GM19240 (cell line): ENCODE results near the gene CYB561A3.

Experiments
- DNase-seq: peaks from one replicate; pipeline ENCODE4 v3.0.0; 2011; ENCODE audit warnings: low spot score; ENCODE audit not compliant: insufficient read length

CYB561A3 gene

DNA sequence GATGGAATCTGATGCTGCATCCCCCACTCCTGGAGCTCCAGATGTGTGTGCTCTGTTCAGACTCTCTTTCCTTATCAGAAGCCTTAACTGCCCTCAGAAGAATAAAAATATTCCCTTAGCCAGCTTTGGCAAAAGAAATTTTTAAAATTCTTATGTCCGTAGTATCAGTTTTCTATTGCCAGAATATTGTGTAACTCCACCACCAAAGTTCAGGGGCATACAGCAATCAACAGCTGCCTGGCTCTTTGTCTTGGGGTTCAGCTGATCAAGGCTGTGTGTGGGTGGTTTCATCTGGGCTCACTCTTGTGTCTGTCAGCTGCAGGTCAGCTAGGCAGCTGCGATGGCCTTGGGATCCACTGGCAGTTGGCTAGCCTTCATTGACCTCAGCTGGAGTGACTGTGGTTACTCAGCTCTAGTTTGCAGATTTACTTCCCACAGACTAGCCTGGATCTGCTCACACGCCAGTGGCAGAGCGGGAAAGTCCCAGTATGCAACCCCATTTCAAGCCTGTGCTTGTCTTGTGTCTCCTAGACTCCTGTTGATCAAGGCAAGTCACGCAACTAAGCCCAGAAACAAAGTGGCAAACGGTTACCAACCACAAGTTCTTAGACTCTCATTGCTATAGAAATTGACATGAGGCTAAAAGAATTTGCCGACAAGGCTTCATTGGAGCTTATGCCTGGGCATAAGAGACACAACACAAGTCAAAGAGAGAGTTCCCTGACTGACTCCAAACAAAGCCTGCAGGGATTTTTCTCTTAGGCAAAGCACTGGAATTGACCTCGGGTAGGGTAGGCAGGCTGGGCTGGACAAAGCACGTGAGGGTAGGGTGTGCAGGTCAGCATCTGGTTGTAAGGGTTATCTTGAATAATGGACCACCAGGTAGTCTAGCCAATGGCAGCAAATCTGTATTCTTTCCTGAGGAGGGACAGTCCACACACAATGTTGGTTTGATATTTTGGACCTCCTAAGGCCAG, 8.0 kb upstream of the CYB561A3 start:
- no peak for DNase-seq

DNA sequence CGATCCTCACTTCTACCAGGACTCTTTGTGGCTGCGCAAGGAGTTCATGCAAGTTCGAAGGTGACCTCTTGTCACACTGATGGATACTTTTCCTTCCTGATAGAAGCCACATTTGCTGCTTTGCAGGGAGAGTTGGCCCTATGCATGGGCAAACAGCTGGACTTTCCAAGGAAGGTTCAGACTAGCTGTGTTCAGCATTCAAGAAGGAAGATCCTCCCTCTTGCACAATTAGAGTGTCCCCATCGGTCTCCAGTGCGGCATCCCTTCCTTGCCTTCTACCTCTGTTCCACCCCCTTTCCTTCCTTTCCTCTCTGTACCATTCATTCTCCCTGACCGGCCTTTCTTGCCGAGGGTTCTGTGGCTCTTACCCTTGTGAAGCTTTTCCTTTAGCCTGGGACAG, 7.0 kb upstream of the CYB561A3 start:
- DNase-seq, result no peak

DNA sequence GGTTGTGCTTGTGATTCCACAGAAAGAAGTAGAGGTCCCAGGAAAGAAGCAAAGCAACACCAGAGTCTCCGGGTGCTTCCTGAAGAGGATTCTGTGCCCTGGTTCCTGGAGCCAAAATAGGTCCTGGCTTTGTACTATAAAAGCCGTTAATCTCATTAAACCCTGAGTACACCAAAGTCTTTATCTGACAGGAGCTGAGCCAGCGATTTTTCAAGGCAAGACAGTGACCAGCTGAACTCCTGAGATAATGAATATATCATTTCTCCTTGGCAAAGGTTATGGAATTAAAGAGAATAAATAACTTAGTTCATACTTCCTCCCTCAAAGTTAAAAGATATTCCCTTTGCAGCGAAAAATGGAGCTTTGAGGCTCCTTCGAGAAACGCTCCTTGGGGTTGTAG, 5.7 kb upstream of the CYB561A3 start:
- no peak for DNase-seq

DNA sequence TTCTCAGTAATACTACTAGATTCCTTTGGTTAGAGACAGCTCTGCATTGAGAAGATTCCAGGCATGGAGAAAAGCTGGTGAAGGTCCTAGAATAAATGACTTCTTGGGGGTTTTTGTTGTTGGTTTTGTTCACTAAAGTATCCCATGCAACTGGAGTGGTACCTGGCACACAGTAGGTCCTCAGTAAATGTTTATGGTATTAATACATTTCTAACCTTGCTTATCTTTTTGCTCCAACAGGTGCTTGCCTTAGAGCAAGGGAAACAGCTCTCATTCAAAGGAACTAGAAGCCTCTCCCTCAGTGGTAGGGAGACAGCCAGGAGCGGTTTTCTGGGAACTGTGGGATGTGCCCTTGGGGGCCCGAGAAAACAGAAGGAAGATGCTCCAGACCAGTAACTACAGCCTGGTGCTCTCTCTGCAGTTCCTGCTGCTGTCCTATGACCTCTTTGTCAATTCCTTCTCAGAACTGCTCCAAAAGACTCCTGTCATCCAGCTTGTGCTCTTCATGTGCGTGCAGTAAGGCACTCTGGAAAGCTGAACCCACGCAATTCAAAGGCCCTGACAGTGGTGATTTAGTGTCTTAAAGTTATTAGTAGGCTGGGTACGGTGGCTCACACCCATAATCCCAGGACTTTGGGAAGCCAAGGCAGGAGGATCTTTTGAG, 2.5 kb upstream of the CYB561A3 start:
- DNase-seq, result no peak

DNA sequence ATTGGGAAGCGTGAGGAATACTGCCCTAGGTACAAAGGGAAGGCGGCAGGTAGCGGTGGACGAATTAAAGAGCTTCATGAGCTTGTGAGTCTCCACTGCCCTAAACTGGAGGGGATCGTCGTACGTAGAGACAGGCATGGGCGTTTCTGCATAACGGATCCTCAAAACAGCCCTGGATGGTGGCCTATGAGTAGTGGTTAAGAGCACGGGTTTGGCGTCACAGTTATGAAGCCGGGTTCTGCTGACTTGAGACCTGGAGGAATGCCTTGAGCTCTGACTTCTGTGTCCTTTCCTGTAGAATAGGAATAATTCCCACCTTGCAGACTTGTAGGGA, 827 bp upstream of the CYB561A3 start:
- no peak for DNase-seq

DNA sequence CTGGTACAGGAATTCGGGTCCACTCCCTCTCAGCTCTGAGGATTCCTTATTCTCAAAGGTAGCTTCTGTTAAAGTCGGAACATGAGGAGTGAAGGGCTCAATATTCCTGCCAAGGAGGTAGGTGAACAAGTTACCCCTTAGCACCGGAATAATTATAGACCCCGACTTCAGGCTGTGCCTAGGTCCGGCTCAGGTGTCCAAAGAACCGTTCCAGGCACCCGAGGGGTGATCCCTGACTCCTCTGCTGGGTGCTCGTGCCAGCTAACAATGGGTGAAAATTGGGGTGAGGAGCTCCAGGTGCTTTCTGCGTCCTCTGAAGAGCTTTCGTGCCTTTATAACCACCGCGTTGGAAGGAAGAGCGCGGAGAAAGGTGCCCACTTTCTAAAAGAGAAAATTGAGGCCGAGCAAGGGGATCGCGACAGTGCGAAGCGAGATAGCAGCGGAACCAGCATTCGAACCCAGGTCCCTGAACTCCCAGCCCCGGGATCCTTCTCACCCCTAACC, 393 bp downstream of the CYB561A3 start:
- no peak for DNase-seq

DNA sequence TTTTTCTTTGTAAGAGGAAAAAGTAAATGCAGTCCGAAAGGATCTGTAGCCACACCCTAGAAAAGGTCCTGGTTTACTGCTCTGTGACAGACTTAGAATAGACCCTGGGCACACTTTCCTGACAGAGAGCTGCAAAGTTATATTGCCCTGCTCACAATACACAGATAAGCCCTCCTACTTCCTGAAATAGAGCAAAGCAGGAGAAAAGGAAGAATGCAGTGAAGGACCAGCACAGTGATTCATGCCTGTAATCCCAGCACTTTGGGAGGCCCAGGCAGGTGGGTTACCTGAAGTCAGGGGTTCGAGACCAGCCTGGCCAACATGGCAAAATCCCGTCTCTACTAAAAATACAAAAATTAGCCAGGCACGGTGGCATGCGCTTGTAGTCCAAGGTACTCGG, 2.2 kb downstream of the CYB561A3 start:
- DNase-seq, result no peak

DNA sequence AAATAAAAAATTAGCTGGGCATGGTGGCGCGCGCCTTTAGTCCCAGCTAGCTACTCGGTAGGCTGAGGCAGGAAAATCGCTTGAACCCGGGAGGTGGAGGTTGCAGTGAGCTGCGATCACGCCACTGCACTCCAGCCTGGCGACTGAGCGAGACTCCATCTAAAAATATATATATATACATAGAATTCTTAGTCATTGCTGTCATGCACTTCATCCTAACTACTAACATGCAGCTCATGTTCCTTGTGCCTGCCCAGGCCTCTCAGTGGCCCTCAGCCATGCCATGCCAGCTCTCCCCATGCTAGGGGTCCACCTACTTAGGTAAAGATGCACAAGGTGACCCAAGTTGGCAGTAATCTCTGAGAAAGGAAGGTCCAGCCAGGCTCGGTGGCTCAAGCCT, 3.1 kb downstream of the CYB561A3 start:
- DNase-seq, result no peak

DNA sequence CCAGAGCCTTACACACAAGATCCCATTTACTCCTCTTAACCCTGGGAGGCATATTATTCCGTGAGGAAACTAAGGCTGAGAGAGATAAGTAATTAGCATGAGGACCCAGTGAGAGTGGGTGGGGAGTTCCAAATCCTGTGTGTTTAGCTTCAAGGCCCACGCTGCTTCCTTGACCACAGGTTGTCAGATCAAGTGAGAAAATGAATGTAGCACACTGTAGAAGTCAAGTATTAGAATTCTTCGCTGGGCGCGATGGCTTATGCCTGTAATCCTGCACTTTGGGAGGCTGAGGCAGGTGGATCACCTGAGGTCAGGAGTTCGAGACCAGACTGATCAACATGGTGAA, 3.8 kb downstream of the CYB561A3 start:
- no peak for DNase-seq

DNA sequence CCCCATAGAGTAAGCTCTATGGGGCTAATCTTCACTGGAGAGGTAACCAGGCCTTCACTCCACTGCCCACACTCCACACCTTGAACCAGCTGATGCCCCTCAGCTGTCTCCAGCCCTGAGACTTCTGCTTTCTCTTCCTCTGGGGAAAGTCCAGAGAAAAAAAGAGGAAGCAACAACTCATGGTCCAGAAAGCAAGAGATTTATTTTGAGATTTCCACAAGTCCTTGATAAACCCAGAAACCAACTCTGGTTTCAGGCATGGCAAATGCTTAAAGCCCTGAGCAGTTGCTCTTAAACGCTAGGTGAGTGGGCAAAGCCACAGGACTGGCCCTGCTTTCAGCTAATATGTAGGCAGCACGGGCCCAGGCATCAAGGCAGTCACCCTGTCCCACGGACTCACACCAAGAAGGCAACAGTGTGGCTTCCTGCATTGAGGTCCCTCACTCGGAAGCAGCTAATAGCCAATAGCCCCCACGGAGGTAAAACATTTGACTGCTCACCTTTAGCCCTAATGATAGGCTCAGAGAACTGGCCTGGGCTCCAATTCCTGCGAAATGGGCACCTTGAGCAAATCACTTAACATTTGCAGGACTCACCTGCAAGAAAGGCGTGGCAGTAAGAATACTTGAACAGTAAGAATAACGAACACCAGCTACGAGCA, 4.3 kb downstream of the CYB561A3 start:
- no peak for DNase-seq

DNA sequence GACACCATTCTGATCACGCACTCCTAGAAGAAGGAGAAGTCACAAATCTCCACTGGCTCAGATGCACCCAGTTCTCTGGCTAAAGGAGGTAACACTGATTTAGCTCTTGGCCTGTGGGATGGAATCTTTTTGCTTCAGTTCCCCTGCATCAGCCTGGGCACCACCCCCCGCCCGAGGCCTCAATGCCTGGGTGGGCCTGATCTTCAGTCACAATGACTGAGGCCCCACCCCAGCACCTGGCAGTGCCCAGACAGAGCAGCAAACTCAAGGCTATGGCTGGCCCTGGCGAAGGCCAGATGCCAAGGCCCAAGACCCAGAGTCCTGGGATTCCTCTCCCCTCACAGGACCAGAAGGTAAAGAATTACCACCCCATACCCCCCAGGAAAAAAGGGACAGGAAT, 5.0 kb downstream of the CYB561A3 start:
- no peak for DNase-seq

DNA sequence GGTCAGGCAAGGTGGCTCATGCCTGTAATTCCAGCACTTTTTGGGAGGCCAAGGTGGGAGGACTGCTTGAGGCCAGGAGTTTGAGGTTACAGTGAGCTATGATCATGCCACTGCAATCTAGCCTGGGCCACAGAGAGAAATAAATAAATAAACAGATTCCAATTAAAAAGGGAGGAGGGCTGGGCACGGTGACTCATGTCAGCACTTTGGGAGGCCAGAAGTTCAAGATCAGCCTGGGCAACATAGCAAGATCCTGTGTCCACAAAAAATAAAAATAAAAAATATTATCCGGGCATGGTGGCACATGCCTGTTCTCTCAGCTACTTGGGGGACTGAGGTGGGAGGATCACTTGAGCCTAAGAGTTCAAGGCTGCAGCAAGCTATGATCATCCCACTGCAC, 7.5 kb downstream of the CYB561A3 start:
- no peak for DNase-seq

DNA sequence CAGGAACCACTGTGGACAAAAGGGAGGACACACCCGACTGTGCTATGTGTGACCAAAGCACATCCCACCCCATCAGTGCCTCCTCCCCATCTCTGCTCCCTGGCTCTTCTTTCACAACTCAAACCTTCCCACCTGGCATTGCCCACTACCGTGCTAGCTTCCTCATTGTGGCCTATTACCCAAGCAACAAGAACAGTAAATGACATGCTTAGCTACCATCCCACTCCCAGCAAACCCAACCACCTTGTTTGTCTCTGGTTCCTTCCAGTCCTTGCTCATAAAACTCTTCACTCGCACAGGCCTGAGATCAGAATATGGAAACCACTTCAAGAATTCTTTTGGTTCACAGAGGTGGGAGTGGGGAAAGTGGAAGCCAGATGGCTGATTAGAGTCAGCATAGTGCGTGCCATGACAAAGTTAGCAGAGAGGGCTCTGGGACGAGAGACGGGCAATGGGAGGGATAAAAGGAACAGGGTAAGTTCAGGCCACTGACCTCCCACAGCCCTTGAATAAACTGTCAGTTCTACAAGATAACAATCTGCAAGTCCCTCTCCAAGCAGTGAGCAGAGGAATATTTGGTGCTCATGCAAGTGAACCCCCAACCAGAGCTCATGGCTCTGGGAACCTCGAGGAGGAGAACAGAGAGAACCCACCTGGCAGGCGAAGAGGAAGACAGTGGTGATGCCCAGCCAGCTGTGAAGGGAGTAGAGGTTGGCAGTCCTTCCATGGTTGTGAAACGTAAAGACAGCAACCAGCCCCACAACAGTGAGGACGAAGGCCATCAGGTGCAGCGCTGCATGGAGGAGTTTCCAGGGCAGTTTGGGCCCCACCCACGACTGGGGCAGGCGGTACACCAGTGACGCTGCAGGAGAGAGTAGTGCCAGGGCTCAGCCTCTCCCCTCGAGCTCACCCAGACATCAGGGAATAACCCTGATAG, 8.3 kb downstream of the CYB561A3 start:
- no peak for DNase-seq

DNA sequence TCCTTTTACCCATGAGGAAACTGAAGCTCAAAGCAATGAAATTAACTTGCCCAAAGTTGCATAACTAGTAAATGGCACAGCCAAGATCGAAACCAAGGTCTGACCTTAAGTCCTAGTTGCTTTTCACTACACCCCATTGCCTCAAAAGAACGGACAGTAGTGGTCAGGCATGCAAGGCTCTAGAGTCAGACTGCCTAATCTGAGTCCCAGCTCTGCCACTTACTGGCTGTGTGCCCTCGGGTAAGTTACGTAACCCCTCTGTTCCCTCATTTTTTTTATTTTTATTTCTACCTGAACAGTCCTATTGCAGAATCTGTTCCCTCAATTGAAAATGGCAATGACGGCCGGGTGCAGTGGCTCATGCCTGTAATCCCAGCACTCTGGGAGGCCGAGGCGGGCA, 9.6 kb downstream of the CYB561A3 start:
- no peak for DNase-seq

DNA sequence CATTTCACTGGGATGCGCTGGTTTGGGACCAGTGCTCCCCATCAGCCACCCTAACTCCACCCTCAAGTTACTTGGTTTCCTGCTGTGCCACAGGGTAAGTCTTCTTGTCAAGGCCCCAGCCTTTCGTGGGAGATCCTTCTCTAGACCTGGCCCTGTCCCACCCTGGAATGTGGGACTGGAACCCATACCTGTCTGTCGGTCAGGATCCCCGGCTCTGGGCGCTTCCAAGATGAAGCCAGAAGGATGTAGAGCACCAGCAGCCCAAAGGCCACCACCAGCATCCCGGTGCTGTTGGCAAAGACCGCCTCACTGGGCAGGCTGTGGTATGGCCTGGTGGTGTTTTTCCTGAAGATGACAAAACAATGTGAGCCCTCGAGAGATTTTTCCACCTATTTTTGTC, 10.9 kb downstream of the CYB561A3 start:
- no peak for DNase-seq

DNA sequence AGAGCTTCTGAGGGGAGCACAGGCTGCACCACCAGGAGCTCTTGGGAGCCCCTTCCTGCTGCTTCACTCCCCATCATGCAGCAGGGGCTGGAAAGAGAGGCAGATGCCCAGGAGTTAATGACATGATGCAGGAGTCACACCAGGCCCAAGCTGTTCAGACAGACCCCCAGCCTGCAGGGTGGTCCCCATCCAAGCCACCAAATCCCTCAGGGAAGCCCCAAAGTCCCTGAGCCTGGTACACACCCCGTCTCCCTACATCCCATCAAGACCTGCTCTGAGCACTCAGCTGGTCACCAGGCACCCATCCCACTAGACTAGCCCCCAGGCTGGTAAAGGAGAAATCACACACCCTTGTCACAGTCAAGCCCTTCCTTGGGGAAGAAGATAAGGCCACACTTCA, 11.3 kb downstream of the CYB561A3 start:
- DNase-seq, result no peak

DNA sequence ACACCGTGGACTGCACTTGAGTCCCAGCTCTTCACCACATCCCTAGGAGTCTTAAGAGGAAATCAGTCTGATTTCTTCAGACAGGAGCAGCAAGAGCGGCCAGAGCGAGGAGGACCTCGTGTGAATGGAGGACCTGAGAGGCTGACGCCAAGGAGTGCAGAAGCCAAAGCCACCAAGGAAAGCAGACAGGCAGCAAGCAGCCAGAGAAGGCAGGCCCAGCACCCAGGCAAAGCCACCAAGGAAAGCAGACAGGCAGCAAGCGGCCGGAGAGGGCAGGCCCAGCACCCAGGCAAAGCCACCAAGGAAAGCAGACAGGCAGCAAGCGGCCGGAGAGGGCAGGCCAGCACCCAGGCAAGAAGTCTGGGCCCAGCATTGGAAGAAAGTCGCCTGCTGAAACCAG, 11.8 kb downstream of the CYB561A3 start:
- no peak for DNase-seq

DNA sequence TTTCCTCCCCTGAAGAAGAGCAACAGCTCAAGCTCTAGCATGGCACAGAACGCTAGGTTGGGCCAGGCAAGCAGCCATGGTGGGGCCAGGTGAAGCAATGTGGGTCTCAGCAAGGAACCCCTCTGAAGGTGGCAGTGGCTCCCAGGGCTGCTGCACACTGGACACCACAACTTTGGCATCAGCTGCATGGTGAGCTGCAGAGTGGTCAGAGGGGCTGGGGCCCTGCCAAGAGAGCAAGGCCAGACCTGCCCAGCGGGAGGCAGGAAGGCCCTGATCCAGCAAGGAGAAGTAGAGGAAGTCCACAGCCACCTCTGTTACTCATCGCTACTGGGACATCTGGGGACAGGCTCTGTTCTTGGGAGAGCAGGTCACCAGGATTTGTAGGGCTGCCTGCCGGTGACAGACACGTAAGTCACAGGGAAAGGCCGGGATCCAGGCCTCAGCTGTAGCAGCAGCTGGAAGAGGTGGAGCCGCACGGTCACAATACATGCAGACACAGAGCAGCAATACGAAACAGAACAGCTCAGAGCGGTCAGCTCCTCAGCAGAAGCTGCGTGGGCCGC, 12.4 kb downstream of the CYB561A3 start:
- no peak for DNase-seq

DNA sequence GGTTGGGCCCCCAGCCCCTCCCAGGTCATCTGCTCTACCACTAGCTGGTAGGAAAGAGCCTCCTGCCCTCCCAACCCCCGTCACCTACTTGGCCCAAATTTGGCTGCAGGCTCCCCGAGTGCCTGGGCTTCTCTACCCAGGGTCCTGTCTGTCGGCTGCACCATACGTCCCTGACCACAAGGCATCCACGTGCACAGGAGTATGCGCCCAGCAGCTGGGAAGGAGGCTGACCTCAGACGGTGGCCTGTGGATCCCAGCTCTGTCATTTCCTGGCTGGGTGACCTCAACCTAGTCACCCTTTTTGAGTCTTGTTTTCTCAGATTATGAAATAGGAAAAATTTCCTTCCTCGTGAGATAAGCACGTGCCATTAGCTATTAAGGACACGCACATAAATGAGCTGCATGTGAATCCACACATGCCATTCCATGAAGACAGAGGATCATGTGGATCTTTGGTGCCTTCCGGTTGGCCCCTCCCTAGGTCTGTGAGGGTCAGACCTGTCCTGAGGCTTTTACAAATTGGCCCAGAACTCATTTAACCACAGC, 13.7 kb downstream of the CYB561A3 start:
- no peak for DNase-seq

DNA sequence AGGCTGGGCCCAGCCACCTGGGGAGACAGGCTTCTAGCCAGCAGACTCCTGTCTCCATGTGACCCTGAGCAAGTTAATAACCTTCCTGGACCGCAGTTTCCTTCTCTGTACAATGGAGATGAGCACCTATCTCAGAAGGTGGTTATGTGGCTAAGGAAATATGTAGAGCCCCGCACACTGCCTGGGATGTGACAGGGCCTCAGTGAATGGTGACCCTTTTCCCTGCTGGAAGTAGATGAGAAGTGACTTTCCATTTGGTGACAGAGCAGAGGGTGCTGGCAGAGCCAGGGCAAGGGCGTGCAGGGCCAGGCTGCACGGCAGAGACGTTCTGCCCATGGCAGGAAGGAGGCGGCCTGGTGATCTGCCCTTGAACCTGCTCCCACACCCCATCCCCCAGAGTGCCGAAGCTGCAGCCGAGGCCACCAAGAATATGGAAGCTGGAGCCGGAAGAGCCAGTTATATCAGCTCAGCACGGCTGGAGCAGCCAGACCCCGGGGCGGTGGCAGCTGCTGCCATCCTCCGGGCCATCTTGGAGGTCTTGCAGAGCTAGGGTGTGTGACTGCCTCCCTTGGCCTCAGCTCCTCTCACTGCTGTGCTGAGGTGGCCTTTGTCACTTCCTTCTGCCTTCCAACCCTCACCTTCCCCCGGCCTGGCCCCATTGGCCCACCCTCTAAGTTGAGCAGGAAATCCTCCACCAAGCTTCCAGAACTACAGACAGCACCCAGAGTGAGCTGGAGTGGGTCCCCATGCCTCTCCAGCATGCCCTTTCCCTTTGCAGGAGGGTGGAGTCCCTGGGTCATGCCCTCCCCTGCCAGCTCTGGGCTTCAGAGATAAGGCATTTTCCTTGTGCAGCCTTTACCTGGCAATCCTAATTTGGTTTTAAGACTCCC, 15.5 kb downstream of the CYB561A3 start:
- DNase-seq, result no peak
